ENCODE measurements around the gene H2AZ1.

DNA sequence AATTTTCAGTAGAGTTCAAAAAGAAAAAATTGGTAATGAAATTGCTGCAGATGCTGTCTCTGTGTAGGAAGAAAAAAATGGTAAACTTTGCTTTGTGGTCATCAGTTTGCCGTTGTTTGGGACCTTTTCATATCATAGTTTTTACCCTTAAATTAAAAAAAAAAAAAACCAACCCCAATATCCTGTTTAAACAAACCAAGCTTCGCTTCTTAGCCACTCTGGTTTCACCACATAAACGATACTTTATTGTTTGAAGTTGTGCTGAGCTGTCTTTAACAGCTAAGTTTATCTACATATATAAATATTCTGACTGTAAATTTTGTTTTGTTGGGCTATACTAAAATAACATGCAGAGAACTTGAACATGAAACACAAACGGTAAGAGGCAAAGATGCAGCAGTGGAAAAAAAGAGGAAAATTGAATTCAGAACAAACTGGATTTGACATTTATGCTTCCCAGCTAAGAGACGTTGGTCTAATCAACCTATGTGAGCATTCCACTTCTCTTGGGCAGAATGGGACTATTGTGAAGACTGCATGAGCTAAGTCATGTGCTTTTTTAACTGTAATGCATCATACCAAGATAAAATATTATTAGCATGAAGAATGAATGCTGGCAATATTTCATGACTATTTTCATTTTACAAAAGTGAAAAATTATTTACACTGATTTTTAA is 15.7 kb upstream of the H2AZ1 start:
- no peak for TF ChIP-seq CTCF (IDR thresholded peaks at IDR 0.05)
- TF ChIP-seq EZH2 (IDR thresholded peaks at IDR 0.05; ENCODE audit: borderline replicate concordance, insufficient read depth, low read depth, low read length, poor library complexity, severe bottlenecking) = no peak

Data from B cell (primary cell).